Lower lobe of right lung (tissue), 2 donors: ENCODE results near the gene PLA2G5. TPM values are rescaled to one million over a fixed set of nuclear protein-coding genes. Genes with fewer than 3 reads are reported as not detected.

ENCODE experiments used
- ATAC-seq, 2 donors: fragments of 200-7000 bp; cut with Tn5 transposase; one replicate each; pipeline ENCODE4 v1.9.1; 2020 to 2022; ENCODE audit warnings: mild to moderate bottlenecking in 2 of 2, moderate library complexity in 2 of 2
- DNase-seq: peaks from one replicate; pipeline ENCODE4 v3.0.0-alpha.2; 2020
- H3K27ac ChIP-seq: fragments of 200-600 bp; one replicate; pipeline ENCODE4 v1.8.0; 2022
- H3K27me3 ChIP-seq: fragments of 200-600 bp; one replicate; pipeline ENCODE4 v1.8.0; 2022; ENCODE audit warnings: low read depth
- H3K36me3 ChIP-seq: fragments of 200-600 bp; one replicate; pipeline ENCODE4 v1.8.0; 2022; ENCODE audit warnings: mild to moderate bottlenecking
- H3K4me1 ChIP-seq: fragments of 200-600 bp; one replicate; pipeline ENCODE4 v1.8.0; 2022
- H3K4me3 ChIP-seq: fragments of 200-600 bp; one replicate; pipeline ENCODE4 v1.8.0; 2022; ENCODE audit warnings: mild to moderate bottlenecking
- H3K9me3 ChIP-seq: fragments of 200-600 bp; one replicate; pipeline ENCODE4 v1.8.0; 2022
- intact Hi-C: fragments of 100-400 bp; cut with DNase I; formaldehyde crosslinking; loops from one replicate; pipeline ENCODE4 v1.11.0; 2022
- total RNA-seq: library from RNA; stranded (reverse); fragmentation: NEBNext Ultra II Directional; extraction: Animal tissue kit (Norgen Biotek cat#: 25700); gene quantifications from one replicate; pipeline ENCODE4 v1.2.1, GENCODE V29; 2021
- TF ChIP-seq, protein P1 (sequence below): fragments of 200-600 bp; IDR thresholded peaks from one replicate; pipeline ENCODE4 v1.8.0; 2022; ENCODE audit warnings: antibody characterized with exemption, mild to moderate bottlenecking
- donor health status: DM: no; HTN: yes; CAD: no; lungs with severe emphysema.

The PLA2G5 gene
- total RNA-seq, 1 donor from 2014 or later = 7.4 TPM

DNA sequence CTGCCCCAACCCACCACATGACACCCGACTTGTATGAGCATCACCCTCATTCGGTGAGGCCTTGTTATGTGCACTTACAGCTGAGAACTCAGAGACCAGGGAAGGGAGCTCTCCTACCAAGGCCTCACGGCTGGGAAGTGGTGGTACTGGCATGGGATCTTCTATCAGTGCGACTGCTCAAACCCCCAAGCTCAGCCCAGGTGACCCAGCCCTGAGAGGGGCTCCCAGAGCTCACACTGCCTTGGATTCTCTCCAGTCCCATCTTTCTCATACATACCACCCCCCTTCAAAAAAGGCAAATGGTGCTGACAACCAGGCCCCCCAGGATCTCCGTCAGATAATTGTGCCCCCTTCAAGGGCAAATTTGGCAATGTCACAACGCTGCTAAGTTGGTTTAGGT is 68.4 kb downstream of the PLA2G5 start:
- no peaks in the 10 kb centered on the region for H3K27me3 ChIP-seq

DNA sequence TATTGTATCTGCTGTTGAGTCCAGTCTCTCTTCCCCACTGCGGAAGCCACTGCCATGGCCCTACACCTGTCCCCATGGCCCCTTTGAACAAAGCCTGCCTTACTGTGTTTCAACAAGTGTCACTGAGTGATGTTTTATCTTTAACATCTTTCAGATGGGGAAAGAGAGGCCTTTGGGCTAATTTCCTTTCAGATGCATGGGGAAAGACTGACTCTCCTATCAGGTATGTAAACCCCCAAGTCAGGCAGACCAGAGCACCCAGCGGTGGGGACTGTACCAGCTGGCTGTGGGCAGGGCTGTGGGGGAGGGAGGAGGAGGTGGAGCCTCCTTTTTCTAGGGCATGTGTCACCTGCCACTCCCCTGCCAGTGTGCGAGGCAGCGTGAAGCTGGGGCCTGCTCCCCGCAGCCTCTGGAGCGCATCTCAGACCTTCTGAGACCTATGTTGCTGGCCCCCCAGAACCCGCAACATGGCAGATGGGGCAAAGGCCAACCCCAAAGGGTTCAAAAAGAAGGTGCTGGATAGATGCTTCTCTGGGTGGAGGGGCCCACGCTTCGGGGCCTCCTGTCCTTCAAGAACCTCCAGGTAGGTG is 69.1 kb downstream of the PLA2G5 start, which contains the start of gene PLA2G2F:
TSS of gene PLA2G2F (plus strand) at position 363 of the 590 bp plus-strand sequence. CDS start at position 468, 105 bp downstream.
- H3K4me1 ChIP-seq = no peaks in the 10 kb centered on the region
- H3K27me3 ChIP-seq = no peaks in the 10 kb centered on the region
- intact Hi-C loops = no loop called here
- no peak within 1 kb of the TSS for H3K4me3 ChIP-seq
- no peaks in the 10 kb centered on the region for H3K9me3 ChIP-seq
- DNase-seq (peak; percentile 22), ATAC-seq (no peak)
- TF ChIP-seq, protein P1, sequence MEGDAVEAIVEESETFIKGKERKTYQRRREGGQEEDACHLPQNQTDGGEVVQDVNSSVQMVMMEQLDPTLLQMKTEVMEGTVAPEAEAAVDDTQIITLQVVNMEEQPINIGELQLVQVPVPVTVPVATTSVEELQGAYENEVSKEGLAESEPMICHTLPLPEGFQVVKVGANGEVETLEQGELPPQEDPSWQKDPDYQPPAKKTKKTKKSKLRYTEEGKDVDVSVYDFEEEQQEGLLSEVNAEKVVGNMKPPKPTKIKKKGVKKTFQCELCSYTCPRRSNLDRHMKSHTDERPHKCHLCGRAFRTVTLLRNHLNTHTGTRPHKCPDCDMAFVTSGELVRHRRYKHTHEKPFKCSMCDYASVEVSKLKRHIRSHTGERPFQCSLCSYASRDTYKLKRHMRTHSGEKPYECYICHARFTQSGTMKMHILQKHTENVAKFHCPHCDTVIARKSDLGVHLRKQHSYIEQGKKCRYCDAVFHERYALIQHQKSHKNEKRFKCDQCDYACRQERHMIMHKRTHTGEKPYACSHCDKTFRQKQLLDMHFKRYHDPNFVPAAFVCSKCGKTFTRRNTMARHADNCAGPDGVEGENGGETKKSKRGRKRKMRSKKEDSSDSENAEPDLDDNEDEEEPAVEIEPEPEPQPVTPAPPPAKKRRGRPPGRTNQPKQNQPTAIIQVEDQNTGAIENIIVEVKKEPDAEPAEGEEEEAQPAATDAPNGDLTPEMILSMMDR = no peak
- no peaks in the 10 kb centered on the region for H3K36me3 ChIP-seq
- H3K27ac ChIP-seq = no peak within 1 kb of the TSS

More for the DNA sequence above, 68.4 kb downstream of the PLA2G5 start:
- intact Hi-C loops = no loop called here
- DNase-seq (peak; percentile 16), ATAC-seq (no peak)
- H3K27ac ChIP-seq = no peak overlapping the region
- TF ChIP-seq, protein P1 = no peak
- H3K9me3 ChIP-seq = no peaks in the 10 kb centered on the region
- no peak overlapping the region for H3K4me3 ChIP-seq
- no peaks in the 10 kb centered on the region for H3K36me3 ChIP-seq
- no peaks in the 10 kb centered on the region for H3K4me1 ChIP-seq

DNA sequence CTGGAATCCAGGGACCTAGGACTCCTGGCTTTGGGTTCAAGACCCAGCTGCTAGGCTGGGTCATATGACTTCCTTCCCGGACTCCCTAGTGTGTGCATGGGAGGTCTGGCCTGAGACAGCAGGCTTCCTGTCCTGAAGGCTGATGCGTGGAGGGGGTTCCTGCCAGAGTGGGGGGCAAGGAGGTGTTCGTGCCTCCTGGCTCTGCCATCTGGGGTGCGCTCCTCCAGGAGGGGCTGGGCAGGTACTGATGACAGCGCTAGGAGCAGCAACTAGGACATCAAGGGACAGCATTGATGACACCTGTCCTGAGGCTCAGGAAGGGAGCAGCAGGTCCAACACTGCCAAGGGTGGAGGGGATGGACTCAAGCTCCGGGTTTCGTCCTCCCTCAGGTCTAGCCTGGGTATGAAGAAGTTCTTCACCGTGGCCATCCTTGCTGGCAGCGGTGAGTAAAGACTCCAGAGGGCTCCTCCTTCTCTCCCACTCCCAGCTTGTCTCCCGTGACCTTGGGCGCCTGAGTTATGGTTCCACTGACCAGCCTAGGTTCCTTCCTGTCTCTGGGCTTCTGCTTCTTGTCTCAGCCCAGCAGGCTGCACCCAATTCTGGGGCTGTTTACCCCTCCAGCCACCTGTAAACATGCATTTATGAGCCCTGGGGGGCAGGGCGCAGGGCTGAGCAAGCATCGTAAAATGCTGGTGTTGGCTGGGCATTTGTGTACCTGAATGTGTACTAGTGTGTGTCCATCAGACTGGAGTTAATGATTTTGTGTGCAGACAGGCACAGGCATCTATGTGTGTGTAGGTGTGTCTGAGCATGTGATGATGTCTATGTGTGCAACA is 70.0 kb downstream of the PLA2G5 start:
- Histone ChIP-seq H3K27me3 (no peaks in the 10 kb centered on the region), H3K36me3 (no peaks in the 10 kb centered on the region), H3K4me1 (no peaks in the 10 kb centered on the region), H3K9me3 (no peaks in the 10 kb centered on the region), H3K27ac (no peak overlapping the region), H3K4me3 (no peak overlapping the region)
- DNase-seq = peak; percentile 18
- TF ChIP-seq, protein P1 = no peak
- intact Hi-C loops = no loop called here
- no peak for ATAC-seq

DNA sequence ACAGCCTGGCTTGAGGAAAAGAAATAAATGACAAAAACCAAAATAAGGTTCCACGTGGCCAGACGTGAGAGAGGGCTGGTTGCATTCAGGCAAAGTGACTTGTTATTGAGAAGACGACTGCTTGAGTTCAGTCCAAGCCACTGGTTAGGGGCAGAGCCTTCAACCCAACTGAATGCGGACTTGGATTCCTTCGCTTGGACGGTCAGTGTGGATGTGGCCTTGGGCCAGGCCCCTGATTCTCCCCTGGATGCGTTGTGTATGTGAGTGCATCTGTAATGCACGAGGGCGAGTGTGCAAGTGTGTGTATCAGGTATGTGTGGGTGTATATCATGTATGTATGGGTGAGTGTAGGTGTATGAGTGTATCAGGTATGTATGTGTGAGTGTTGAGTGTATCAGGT is 71.0 kb downstream of the PLA2G5 start:
- Histone ChIP-seq H3K4me3 (no peak overlapping the region), H3K27me3 (no peaks in the 10 kb centered on the region), H3K9me3 (no peaks in the 10 kb centered on the region), H3K36me3 (no peaks in the 10 kb centered on the region), H3K4me1 (no peaks in the 10 kb centered on the region), H3K27ac (no peak overlapping the region)
- peak; percentile 13 for DNase-seq
- intact Hi-C loops = no loop called here
- ATAC-seq = no peak
- TF ChIP-seq, protein P1 = no peak

DNA sequence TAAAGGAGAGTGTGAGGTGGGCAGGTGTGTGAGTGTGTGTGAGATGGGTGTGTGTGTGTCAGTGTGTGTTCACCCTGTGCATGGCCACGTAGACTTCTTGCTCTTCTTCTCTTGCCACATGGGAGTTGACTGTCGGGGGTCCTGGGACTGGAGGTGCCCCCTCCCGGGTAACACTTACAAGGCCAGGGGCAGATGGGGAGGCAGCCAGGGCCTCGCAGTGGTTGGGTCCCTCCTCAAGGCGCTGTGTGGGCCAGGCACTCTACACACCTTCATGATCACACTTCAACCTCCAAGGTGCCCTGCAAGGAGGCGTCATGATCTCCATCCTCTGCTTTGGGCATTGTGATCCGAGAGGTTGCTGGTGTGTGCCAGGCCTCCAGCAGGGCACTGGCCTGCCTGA is 71.5 kb downstream of the PLA2G5 start:
- no peaks in the 10 kb centered on the region for H3K4me1 ChIP-seq
- no peak overlapping the region for H3K4me3 ChIP-seq
- H3K36me3 ChIP-seq = no peaks in the 10 kb centered on the region
- no peak overlapping the region for H3K27ac ChIP-seq
- intact Hi-C loops = no loop called here
- ATAC-seq (no peak), DNase-seq (peak; percentile 21)
- no peaks in the 10 kb centered on the region for H3K9me3 ChIP-seq
- TF ChIP-seq, protein P1 = no peak
- H3K27me3 ChIP-seq = no peaks in the 10 kb centered on the region

Other genes starting within 250 kb of the PLA2G5 start
- gene OTUD3, start 187.8 kb upstream of the PLA2G5 start, total RNA-seq = 11.5 TPM
- gene PLA2G2E, start 146.6 kb upstream of the PLA2G5 start, total RNA-seq = not detected
- gene PLA2G2A, start 90.6 kb upstream of the PLA2G5 start, total RNA-seq = 181 TPM
- gene PLA2G2D, start 49.3 kb downstream of the PLA2G5 start, total RNA-seq = 0.27 TPM
- gene PLA2G2F, start 69.1 kb downstream of the PLA2G5 start, total RNA-seq = not detected
- gene UBXN10, start 115.9 kb downstream of the PLA2G5 start, total RNA-seq = 7.8 TPM
- gene PLA2G2C, start 116.3 kb downstream of the PLA2G5 start, total RNA-seq = not detected
- gene VWA5B1, start 220.7 kb downstream of the PLA2G5 start, total RNA-seq = 0.30 TPM